K562 (cell line): Measurements from ENCODE around the gene GADD45B. TPM values are rescaled to one million over a fixed set of nuclear protein-coding genes. Genes with fewer than 3 reads are reported as not detected.

Experiments
- ATAC-seq: fragments of 200-7000 bp; cut with Tn5 transposase; 3 replicates; pipeline ENCODE4 v1.9.1; 2020; ENCODE audit warnings: moderate library complexity
- BruUV-seq: library from RNA; stranded (reverse); fragments of 400-500 nt; replicated peaks from 2 replicates; lab custom pipeline; 2021; lab: Mats Ljungman, UMichigan
- CTCF ChIA-PET: fragments of 300-600 bp; formaldehyde crosslinking; extraction: SDS; loops from one replicate; lab custom pipeline; 2021; ENCODE audit warnings: low intra/inter-chr PET ratio; lab: Yijun Ruan, JAX
- POLR2A ChIA-PET: fragments of 300-600, 350-650 bp; sonication (Branson Sonifier 250); formaldehyde crosslinking; extraction: SDS; loops from one replicate; lab custom pipeline; 2021; ENCODE audit warnings: antibody characterized with exemption, inconsistent platforms; lab: Yijun Ruan, JAX
- DNase-seq, 4 experiments: peaks; one replicate each; pipeline versions ENCODE4 v3.0.0 to v3.0.0-alpha.2; 2011 to 2018; ENCODE audit warnings: low spot score in 3 of 4, mixed read lengths in 3 of 4; ENCODE audit errors: extremely low read depth in 1 of 4
- FAIRE-seq: peaks from 2 replicates; lab custom pipeline; 2011; peaks lifted over from hg19 to GRCh38; lab: Jason Lieb, UNC
- H2AFZ ChIP-seq: 2 replicates; pipeline ENCODE4 v1.6.0; 2011; ENCODE audit warnings: low read depth, low read length, control low read depth, inconsistent platforms
- H3K27ac ChIP-seq: fragments of 200-600 bp; 3 replicates; pipeline ENCODE4 v1.8.0; 2011; ENCODE audit warnings: low read depth, mild to moderate bottlenecking, control low read depth, inconsistent platforms, low read length, moderate library complexity, mixed read lengths; ENCODE audit errors: extremely low read depth
- H3K27me3 ChIP-seq, 2 experiments: fragments of 300-600 bp in 1 of 2; 2 replicates in 1 of 2; 3 replicates in 1 of 2; pipeline versions ENCODE4 v1.6.0 to v1.8.0; 2011; ENCODE audit warnings: inconsistent platforms in 2 of 2, low read length in 2 of 2, mild to moderate bottlenecking in 1 of 2, mixed read lengths in 1 of 2, moderate library complexity in 1 of 2; ENCODE audit not compliant: control insufficient read depth in 2 of 2, insufficient read depth in 2 of 2
- H3K36me3 ChIP-seq: fragments of 300-600 bp; 3 replicates; pipeline ENCODE4 v1.8.0; 2011; ENCODE audit warnings: mild to moderate bottlenecking, low read length, inconsistent platforms; ENCODE audit not compliant: control insufficient read depth, insufficient read depth
- H3K4me1 ChIP-seq, 2 experiments: fragments of 200-600 bp in 1 of 2; replicated peaks in 1 of 2; 2 replicates in 1 of 2; 3 replicates in 1 of 2; pipeline versions ENCODE4 v1.5.1 to v1.8.0; 2011; ENCODE audit warnings: inconsistent platforms in 2 of 2, low read length in 2 of 2, mild to moderate bottlenecking in 1 of 2, mixed read lengths in 1 of 2, moderate library complexity in 1 of 2; ENCODE audit not compliant: control insufficient read depth in 2 of 2, insufficient read depth in 2 of 2
- H3K4me2 ChIP-seq: 2 replicates; pipeline ENCODE4 v1.6.1; 2011; ENCODE audit warnings: low read length, control low read depth, inconsistent platforms, mixed read lengths; ENCODE audit not compliant: insufficient read depth
- H3K4me3 ChIP-seq: fragments of 200-600 bp; sonication (generic), shearing (Covaris generic); 2 replicates; pipeline ENCODE4 v1.5.1; 2016; ENCODE audit warnings: control low read depth, inconsistent platforms
- H3K79me2 ChIP-seq: fragments of 200-600 bp; 3 replicates; pipeline ENCODE4 v1.8.0; 2011; ENCODE audit warnings: low read length, inconsistent platforms; ENCODE audit not compliant: control insufficient read depth, insufficient read depth
- H3K9ac ChIP-seq, 2 experiments: 2 replicates each; pipeline versions ENCODE4 v1.6.0 to v1.6.1; 2011; ENCODE audit warnings: low read depth in 2 of 2, low read length in 2 of 2, control low read depth in 1 of 2, inconsistent platforms in 1 of 2, mild to moderate bottlenecking in 1 of 2, mixed read lengths in 1 of 2; ENCODE audit not compliant: insufficient read depth in 1 of 2
- H3K9me1 ChIP-seq: one replicate; pipeline ENCODE4 v1.6.0; 2011; ENCODE audit warnings: inconsistent platforms, mild to moderate bottlenecking, low read length, moderate library complexity; ENCODE audit not compliant: control insufficient read depth, insufficient read depth
- H3K9me3 ChIP-seq: replicated peaks from 2 replicates; pipeline ENCODE4 v1.5.1; 2011; ENCODE audit warnings: low read depth, low read length, inconsistent platforms; ENCODE audit not compliant: control insufficient read depth, insufficient read depth
- H4K20me1 ChIP-seq: replicated peaks from 2 replicates; pipeline ENCODE4 v1.6.1; 2011; ENCODE audit warnings: low read length, inconsistent platforms, mixed read lengths; ENCODE audit not compliant: control insufficient read depth, insufficient read depth
- HDAC1 ChIP-seq, 2 experiments: fragments of 450-650 bp; IDR thresholded peaks; 2 replicates each; pipeline ENCODE4 v1.6.1; 2016 to 2017; ENCODE audit warnings: inconsistent platforms in 1 of 2, mild to moderate bottlenecking in 1 of 2, moderate library complexity in 1 of 2
- MYBL2 ChIP-seq, 2 experiments: fragments of 450-650 bp in 1 of 2; sonication (generic) in 1 of 2; formaldehyde crosslinking in 1 of 2; IDR thresholded peaks; 2 replicates each; pipeline versions ENCODE4 v1.6.1 to v1.8.1; 2017 to 2022; ENCODE audit warnings: borderline replicate concordance in 1 of 2, inconsistent platforms in 1 of 2, low read depth in 1 of 2, mild to moderate bottlenecking in 1 of 2, missing genetic modification reagents in 1 of 2, moderate library complexity in 1 of 2
- ZNF121 ChIP-seq: sonication (generic); formaldehyde crosslinking; conservative IDR thresholded peaks from 2 replicates; pipeline ENCODE4 v1.8.0; 2022; ENCODE audit warnings: missing genetic modification reagents
- WGBS: fragments of 100-300 bp; shearing (Covaris generic); methylation state at CpG from one replicate; pipeline ENCODE4 v1.1.6; 2016; ENCODE audit warnings: low coverage, mixed read lengths; ENCODE audit not compliant: insufficient coverage; ENCODE audit errors: missing lambda C conversion rate; 5-methylcytosine and 5-hydroxymethylcytosine counted together
- in situ Hi-C: fragments of 300-500 bp; cut with MboI; formaldehyde crosslinking; loops from 4 replicates; pipeline ENCODE4 v1.15.0; 2018; ENCODE audit warnings: inconsistent platforms, mixed read lengths
- intact Hi-C: fragments of 100-400 bp; cut with micrococcal nuclease; formaldehyde crosslinking; loops from 2 replicates; pipeline ENCODE4 v1.14.2; 2022
- polyA plus RNA-seq, 8 experiments: library from polyadenylated mRNA; depleted of rRNA in 4 of 8; stranded (reverse) in 5 of 8; unstranded in 3 of 8; fragments of >200 nt; fragmentation: Nextera tagmentation in 2 of 8; fragmentation: Illumina TruSeq in 1 of 8; extraction: Ambion mirVana in 2 of 8; extraction: Trizol in 1 of 8; gene quantifications; 2 replicates each; pipeline versions ENCODE4 v1.2.1 to v1.2.3, GENCODE V29; 2011 to 2014; ENCODE audit warnings: inconsistent platforms in 1 of 8, missing spikeins in 1 of 8
- total RNA-seq, 7 experiments: library from RNA; depleted of rRNA in 6 of 7; stranded (reverse); fragments of >200 nt in 6 of 7; fragmentation: Illumina TruSeq in 2 of 7; extraction: Trizol in 2 of 7; gene quantifications; 2 replicates each; pipeline versions ENCODE4 v1.2.1 to v1.2.3, GENCODE V29; 2011 to 2021; ENCODE audit warnings: low replicate concordance in 1 of 7
- TF ChIP-seq, protein P1 (sequence below), 2 experiments: fragments of 450-650 bp in 1 of 2; sonication (generic) in 1 of 2; formaldehyde crosslinking in 1 of 2; IDR thresholded peaks; 2 replicates each; pipeline versions ENCODE4 v1.7.1 to v1.9.0; 2016 to 2022; ENCODE audit warnings: inconsistent platforms in 1 of 2, mild to moderate bottlenecking in 1 of 2, missing genetic modification reagents in 1 of 2

The GADD45B gene
- total and polyA plus RNA-seq, 9 of the 15 experiments (the other 6 are each of a cell fraction or from before 2014, with no cell fraction given), result 0.06 to 4.1 (median 2.1) TPM

DNA sequence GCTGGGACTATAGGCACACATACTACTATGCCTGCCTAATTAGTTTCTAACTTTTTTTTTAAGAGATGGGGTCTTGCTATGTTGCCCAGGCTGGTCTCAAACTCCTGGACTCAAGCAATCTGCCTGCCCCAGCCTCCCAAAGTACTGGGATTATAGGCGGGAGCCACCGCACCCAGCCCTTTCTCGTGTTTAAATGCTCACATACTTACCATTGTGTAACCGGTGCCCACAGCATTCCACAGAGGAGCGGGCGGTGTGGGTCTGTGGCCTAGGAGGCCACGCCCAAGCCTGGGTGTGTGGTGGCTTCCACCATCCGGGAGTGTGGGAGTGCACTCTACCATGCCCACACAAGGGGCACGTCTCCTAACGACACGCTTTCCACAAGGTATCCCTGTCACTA is 26.9 kb upstream of the GADD45B start:
- DNase-seq (no peak), ATAC-seq (no peak), FAIRE-seq (no peak)
- no peak overlapping the region for H3K4me3 ChIP-seq
- H3K4me1 ChIP-seq, result peaks cover 0 to 34% of the 10 kb centered on the region in 2 experiments; a peak in 2 of 5 replicates
- H3K9ac ChIP-seq, result peak overlapping the region in 1 of 2 experiments; percentile 20; a peak in 1 of 4 replicates
- H3K79me2 ChIP-seq, result peaks cover 71% of the 10 kb centered on the region
- in situ Hi-C loops (no loop called here), intact Hi-C loops (no loop called here)
- H3K27ac ChIP-seq, result no peak overlapping the region
- no peaks in the 10 kb centered on the region for H3K9me3 ChIP-seq
- H3K9me1 ChIP-seq, result peaks cover 6% of the 10 kb centered on the region
- H3K36me3 ChIP-seq, result peaks cover 63% of the 10 kb centered on the region; the same call in 1 of the 3 replicates
- ChIA-PET CTCF (no interaction called here), POLR2A (interaction anchor here (0.8 to 1.2 kb wide), 2 partner anchors 8 to 11 kb away, joined by 3 to 4 read pairs; partner anchors contain the start of gene LMNB2)
- no peak overlapping the region for H2AFZ ChIP-seq
- peaks cover 19% of the 10 kb centered on the region for H4K20me1 ChIP-seq
- no peaks in the 10 kb centered on the region for H3K27me3 ChIP-seq
- TF ChIP-seq HDAC1 (IDR thresholded peaks at IDR 0.05) (no peak), MYBL2 (IDR thresholded peaks at IDR 0.05; ENCODE audit: low read depth) (no peak), MYBL2 (CRISPR knock-in tag; IDR thresholded peaks at IDR 0.05; ENCODE audit: borderline replicate concordance) (no peak), ZNF121 (CRISPR knock-in tag) (peak; percentile 75)
- WGBS, result 93% methylated on average over 11 of the region's 11 CpGs
- no peak overlapping the region for H3K4me2 ChIP-seq
- BruUV-seq, result no TSS peak

DNA sequence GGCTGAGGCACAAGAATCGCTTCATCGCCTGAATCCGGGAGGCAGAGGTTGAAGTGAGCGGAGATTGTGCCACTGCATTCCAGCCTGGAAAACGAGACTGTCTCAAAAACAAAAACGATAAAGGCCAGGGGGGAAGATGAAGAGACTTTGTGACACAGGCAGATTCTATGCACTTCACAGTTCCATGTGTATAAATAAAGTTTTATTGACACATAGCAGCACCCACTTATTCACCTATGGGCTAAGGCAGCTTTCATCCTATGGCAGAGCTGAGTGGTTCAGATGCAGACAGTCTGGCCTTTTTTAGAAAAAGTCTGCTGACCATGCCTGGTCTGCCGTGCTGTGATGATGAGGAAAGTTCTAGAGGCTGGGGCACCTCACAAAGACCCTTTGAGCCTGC is 24.8 kb upstream of the GADD45B start:
- Histone ChIP-seq H3K9me1 (peaks cover 17% of the 10 kb centered on the region), H3K79me2 (peaks cover 92% of the 10 kb centered on the region), H2AFZ (no peak overlapping the region), H3K27me3 (no peaks in the 10 kb centered on the region), H3K9me3 (no peaks in the 10 kb centered on the region), H3K27ac (no peak overlapping the region), H3K36me3 (peaks cover 59% of the 10 kb centered on the region; the same call in 1 of the 3 replicates), H3K4me3 (no peak overlapping the region), H3K4me1 (peaks cover 5 to 52% of the 10 kb centered on the region in 2 experiments; a peak in 3 of 5 replicates), H3K4me2 (no peak overlapping the region), H3K9ac (no peak overlapping the region), H4K20me1 (peaks cover 32% of the 10 kb centered on the region)
- POLR2A ChIA-PET, result interaction anchor here (1.0 kb wide), 2 partner anchors 14 to 22 kb away, joined by 3 read pairs; no protein-coding TSS in a partner anchor
- ATAC-seq (no peak), DNase-seq (no peak), FAIRE-seq (no peak)
- WGBS, result 86% methylated on average over 7 of the region's 7 CpGs
- no TSS peak for BruUV-seq
- CTCF ChIA-PET, result no interaction called here
- in situ Hi-C loops (no loop called here), intact Hi-C loops (no loop called here)
- TF ChIP-seq, protein P1, sequence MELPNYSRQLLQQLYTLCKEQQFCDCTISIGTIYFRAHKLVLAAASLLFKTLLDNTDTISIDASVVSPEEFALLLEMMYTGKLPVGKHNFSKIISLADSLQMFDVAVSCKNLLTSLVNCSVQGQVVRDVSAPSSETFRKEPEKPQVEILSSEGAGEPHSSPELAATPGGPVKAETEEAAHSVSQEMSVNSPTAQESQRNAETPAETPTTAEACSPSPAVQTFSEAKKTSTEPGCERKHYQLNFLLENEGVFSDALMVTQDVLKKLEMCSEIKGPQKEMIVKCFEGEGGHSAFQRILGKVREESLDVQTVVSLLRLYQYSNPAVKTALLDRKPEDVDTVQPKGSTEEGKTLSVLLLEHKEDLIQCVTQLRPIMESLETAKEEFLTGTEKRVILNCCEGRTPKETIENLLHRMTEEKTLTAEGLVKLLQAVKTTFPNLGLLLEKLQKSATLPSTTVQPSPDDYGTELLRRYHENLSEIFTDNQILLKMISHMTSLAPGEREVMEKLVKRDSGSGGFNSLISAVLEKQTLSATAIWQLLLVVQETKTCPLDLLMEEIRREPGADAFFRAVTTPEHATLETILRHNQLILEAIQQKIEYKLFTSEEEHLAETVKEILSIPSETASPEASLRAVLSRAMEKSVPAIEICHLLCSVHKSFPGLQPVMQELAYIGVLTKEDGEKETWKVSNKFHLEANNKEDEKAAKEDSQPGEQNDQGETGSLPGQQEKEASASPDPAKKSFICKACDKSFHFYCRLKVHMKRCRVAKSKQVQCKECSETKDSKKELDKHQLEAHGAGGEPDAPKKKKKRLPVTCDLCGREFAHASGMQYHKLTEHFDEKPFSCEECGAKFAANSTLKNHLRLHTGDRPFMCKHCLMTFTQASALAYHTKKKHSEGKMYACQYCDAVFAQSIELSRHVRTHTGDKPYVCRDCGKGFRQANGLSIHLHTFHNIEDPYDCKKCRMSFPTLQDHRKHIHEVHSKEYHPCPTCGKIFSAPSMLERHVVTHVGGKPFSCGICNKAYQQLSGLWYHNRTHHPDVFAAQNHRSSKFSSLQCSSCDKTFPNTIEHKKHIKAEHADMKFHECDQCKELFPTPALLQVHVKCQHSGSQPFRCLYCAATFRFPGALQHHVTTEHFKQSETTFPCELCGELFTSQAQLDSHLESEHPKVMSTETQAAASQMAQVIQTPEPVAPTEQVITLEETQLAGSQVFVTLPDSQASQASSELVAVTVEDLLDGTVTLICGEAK (IDR thresholded peaks at IDR 0.05), result peak; percentile 96
- TF ChIP-seq, protein P1 (CRISPR knock-in tag; IDR thresholded peaks at IDR 0.05), result peak; percentile 97
